Stimulated activated CD8-positive, alpha-beta memory T cell treated with anti-CD3 and anti-CD28 coated beads, Interleukin-4, amount 100 ng/mL, for 4 hours (primary cell): Measurements from ENCODE around the gene ADGRG1.
"Not testable (repeated sequence)": the region's sequence is repeated elsewhere in the genome, so short reads cannot be mapped to it uniquely, and the experiment has no call there.

Experiments
- DNase-seq, 2 donors: peaks; one replicate each; pipeline ENCODE4 v3.0.0-alpha.2; 2020; ENCODE audit warnings: low read depth in 2 of 2, low spot score in 1 of 2

Gene ADGRG1

DNA sequence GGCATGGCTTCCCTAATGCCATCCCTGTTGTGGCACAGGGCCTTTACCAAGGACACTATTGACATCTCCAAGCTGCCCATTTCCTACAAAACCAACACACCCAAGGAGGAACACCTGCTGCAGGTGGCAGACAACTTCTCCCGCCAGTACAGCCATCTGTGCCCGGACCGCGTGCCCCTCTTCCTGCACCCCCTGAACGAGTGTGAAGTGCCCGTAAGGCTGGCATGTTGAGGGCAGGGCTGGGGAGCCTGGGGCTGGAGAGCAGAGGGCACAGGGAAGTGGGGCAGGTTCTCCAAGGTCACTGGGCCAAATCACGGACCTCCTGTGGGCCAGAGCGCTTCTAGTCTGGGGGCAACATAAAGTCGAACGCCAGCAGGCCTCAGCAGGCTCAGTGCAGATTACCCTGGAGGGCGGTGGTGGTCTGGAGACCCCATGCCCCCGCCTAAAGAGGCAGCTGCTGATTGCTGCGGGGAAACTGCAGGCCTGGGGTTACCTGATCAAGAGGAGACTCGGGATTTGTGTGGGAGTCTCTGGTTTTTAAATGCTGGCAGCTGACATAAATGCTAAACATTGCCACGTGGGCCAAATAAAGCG lies 70.5 kb downstream of the ADGRG1 start:
- no peak for DNase-seq

DNA sequence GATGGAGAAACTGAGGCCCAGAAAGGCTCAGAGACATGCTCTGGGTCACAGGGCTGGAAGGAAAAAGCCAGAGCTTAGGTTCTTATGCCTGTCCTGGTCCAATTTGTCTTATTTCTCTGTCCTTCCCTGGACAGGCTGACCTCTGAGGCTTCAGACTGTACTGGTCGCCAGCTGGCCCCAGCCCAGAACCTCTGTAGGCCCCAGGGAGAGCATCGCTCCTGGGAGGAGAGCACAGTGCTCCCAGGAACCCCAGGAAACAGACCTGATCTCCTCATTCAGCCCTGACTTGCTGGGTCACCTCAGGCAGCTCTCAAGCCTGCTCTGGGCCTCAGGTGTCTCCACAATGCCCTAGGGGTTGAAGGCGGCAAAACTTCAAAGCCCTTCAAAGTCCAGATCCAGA lies 71.1 kb downstream of the ADGRG1 start:
- no peak for DNase-seq

DNA sequence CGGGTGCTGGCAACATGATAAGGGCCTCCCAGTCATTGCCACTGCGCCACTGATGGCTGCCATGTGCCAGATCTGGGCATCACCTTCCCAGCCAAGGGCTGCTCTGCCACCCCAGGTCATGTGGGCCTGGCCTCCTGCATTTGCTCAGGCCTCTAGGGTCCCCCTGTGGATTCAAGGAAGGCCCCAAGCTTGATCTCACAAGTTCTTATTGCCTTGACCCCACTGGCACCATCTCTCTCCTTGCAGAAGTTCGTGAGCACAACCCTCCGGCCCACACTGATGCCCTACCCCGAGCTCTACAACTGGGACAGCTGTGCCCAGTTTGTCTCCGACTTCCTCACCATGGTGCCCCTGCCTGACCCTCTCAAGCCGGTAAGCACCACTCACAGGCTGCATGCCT lies 71.5 kb downstream of the ADGRG1 start:
- no peak for DNase-seq

DNA sequence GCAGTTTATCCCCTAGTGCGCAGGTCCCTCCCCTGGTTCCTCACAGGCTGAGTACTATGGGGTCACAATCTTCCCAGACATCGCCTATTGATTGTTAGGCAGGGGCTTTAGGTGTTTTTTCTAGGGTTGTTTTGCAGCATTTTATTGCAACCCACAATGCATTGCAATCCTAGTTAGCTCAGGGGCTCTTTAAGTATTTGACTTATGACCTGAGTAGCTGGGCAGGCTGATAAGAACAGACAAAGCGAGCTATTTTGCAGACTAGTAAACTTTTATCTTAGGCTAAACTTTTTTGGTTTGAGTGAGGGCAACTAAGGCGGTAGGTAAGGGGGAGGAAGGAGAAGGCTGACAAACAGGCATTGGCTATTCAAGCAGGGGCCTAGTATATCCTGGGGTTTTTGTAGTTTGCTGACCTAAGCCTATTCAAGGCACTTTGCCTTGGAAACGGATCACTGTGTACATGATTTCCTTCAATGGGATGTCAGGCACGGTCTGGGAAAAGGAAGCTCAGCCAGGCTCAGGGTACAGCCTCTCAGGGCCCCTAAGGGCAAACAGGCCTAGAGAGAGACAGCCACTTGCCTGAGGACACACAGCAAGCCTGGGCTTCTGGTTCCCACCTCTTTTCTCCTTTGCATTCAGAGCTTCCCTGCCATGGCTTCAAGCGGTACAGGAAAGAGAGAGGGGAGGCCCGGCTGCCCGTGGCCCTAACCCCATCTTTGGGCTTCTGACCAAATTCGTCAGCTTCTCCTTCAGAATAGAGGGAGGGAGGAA lies 72.5 kb downstream of the ADGRG1 start:
- DNase-seq: no peak

DNA sequence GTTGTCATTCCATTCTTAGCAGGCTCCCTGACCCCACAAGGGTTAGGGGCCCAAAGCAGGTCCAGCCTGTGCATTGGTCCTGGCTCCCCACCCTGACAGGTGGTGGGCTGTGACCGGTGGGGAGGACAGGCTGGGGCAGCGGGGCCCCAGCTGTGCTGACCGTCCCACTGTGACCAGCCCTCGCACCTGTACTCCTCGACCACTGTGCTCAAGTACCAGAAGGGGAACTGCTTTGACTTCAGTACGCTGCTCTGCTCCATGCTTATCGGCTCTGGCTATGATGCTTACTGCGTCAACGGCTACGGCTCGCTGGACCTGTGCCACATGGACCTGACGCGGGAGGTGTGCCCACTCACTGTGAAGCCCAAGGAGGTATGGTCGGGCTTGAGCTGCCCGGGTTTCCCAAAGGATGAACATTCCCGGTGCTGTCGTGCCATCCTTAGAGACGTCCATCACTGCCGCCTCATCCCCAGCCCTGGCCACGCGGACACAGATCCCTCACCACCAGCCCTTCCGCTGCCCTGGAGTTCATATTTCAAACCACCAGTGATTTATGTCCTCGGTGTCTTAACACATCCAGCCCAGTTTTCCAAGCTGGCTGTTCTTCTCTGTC lies 73.4 kb downstream of the ADGRG1 start:
- no peak for DNase-seq

DNA sequence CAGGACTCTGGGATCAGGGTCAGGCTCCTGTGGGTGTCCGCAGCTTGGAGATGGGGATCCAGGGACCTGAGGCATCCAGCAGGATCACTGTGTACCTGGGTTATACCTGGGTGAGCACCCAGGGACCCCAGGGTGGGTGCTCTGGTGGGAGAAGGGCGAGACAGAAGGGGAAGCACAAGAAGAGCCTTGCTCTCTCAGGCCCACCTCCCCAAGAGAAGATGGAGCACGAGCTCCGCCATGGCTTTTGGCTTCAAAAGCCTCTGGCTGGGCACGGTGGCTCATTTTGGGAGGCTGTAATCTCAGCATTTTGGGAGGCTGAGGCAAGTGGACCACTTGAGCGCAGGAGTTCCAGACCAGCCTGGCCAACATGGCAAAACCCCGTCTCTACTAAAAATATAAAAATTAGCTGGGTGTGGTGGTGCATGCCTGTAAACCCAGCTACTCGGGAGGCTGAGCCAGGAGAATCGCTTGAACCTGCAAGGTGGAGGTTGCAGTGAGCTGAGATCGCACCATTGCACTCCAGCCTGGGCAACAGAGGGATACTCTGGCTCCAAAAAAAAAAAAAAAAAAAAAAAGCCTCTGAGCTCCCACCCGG lies 75.1 kb downstream of the ADGRG1 start:
- no peak for DNase-seq

DNA sequence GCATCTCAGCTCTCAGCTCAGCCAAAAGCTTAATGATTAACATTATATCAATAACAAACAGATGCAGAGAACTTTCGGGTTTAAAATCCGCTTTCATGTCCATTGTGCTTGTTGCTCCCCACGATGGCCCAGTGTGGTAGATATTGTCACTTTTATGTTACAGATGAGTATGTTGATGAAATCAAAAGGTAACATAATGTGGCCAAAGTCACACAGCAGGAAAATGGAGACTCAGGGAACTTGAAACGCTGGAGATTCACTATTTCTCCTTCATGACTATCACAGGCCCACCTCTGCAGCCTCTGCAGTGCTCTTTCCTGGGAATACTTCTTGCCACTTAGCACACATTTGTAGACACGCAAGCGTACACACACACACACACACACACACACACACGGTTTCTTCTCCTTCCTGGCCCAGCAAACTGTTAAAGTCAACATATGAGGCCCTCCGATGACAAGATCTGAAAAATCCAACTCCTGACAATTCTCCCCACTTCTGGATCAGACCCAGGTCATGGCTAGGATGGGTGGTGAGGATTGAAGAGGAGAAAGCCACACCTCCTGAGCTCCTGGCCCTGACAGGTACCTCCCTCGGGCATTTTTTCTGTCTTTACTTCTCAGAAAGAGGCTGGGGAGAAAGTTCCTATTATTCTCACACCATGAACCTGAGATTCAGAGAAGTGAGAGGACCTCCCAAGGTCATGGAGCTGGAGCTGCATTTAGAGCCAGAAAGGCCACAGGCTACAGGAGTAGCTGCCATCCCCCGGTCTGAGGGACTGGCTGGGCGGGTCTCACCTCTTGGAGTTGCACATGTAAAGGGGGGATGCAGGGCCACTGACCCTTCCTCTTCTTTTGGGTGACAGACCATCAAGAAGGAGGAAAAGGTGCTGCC lies 75.8 kb downstream of the ADGRG1 start:
- no peak for DNase-seq

DNA sequence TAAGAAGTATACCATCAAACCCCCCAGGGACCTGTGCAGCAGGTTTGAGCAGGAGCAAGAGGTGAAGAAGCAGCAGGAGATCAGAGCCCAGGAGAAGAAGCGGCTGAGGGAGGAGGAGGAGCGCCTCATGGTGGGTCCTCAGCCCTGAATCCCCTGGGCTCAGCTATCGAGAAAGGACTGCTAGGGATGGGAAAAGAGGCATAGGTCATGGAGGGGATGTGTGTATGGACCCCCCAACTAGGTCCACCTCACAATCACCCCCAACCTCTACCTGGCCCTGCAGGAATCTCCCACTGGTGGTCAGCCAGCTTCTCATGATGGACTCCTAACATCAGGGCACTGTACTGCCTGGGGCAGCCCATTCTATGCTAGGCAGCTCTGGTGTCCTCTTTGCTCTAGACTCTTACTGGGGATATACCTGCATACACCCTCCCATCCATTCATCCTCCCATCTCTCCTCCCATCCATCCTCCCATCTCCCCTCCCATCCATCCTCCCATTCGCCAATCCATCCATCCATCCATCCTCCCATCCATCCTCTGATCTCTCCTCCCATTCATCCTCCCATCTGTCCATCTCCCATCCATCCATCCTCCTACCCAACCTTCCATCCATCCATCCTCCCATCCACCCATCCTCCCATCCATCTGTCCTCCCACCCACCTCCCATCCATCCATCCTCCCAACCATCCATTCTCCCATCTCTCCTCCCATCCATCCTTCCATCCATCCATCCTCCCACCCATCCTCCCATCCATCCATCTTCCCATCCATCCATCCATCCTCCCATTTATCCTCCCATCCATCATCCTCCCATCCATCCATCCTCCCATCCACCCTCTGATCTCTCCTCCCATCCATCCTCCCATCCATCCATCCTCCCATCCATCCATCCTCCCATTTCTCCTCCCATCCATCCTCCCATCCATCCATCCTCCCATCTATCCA lies 76.7 kb downstream of the ADGRG1 start:
- DNase-seq: no peak

DNA sequence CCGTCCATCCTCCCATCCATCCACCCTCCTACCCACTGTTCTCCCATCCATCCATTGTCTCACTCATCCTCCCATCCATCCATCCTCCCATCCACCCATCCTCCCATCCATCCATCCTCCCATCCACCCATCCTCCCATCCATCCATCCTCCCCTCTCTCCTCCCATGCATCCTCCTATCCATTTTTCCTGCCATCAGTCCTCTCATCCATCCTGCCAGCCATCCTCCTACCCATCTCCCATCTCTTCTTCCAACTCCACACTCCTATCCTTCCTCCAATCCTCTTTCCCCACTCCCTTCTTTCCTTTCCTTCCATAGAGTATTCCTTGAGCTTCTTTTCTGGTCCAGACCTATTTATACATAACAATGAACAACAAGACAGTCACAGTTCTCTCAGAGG lies 78.3 kb downstream of the ADGRG1 start:
- DNase-seq: no peak

DNA sequence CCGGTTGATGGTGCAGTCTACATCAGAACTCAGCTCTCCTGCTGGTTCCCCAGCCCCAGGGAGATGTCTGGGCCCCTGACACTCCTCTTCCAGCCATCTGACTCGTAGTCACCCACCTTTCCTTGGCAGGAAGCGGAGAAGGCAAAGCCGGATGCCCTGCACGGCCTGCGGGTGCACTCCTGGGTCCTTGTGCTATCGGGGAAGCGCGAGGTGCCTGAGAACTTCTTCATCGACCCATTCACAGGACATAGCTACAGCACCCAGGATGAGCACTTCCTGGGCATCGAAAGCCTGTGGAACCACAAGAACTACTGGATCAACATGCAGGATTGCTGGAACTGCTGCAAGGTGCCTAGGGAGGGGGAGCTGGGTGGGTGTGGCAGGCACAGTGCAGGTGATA lies 78.9 kb downstream of the ADGRG1 start:
- no peak for DNase-seq

DNA sequence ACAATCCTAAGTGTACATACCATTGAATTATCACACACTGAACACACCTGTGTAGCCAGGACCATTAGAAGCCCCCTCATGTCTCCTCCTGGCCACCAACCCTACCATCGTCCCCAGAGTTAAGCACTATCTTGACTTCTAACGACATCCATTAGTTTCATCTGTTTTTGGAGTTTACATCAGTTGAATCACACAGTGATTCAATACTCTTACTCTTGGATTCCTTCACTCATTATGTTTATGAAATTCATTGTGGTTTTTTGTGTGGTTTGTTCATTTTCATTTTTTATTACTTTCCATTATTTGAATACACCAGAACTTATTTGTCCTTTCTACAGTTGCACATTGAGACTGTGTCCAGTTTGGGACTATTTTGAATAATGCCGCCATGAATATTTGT lies 79.7 kb downstream of the ADGRG1 start:
- no peak for DNase-seq

DNA sequence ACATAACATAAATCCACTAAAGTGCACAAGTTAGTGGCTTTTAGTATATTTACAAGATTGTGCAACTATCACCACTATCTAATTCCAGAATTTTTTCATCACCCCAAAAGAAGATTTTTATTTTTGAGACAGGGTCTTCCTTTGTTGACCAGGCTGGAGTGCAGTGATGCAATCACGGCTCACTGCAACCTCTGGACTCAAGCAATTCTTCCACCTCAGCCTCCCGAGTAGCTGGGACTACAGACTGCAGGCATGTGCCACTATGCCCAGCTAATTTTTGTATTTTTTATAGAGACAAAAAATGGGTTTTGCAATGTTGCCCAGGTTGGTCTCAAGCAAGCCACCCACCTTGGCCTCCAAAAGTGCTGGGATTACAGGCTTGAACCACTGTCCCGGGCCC lies 81.2 kb downstream of the ADGRG1 start:
- DNase-seq: no peak

DNA sequence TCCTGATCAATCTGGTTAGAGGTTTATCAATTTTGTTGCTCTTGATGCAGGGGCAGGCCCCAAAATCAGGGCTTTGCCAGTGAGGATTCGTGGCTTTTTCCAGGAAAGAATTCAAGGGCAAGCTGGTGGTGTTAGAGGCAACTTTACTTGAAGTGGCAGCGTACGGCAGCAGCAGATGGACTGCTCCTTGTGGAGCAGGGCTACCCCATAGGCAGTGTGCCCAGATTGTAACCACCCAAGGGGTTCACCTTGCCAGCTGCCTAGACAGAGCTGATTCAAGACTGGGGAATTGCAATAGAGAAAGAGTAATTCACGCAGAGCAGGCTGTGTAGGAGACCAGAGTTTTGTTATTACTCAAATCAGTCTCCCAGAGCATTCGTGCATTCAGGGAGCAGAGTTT lies 82.9 kb downstream of the ADGRG1 start:
- no peak for DNase-seq

DNA sequence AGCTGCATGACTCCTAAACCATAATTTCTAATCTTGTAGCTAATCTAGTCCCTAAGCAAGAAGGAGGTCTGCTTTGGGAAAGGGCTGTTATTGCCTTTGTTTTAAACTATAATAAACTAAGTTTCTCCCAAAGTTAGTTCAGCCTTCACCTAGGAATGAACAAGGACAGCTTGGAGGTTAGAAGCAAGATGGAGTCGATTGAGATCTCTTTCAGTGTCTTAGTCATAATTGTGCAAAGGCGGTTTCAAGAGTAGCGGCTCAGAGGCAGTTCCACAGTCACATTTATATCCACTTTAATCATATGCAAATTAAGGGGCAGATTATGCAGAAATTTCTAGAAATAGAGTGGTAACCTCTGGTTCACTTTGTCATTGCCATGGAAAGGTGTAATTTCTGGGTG lies 83.6 kb downstream of the ADGRG1 start:
- no peak for DNase-seq

DNA sequence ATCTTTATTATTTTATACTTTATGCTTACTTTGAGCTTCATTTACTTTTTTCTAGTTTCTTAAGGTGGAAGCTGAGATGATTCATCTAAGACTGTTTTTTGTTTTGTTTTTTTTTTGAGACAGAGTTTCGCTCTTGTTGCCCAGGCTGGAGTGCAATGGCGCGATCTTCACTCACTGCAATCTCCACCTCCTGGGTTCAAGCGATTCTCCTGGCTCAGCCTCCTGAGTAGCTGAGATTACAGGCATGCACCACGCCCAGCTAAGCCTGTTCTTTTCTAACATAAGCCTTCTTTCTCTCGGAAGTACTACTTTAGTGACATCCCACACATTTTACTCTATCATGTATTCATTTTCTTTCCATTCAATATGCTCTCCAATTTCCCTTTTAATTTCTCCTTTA lies 84.1 kb downstream of the ADGRG1 start:
- not testable (repeated sequence) for DNase-seq

DNA sequence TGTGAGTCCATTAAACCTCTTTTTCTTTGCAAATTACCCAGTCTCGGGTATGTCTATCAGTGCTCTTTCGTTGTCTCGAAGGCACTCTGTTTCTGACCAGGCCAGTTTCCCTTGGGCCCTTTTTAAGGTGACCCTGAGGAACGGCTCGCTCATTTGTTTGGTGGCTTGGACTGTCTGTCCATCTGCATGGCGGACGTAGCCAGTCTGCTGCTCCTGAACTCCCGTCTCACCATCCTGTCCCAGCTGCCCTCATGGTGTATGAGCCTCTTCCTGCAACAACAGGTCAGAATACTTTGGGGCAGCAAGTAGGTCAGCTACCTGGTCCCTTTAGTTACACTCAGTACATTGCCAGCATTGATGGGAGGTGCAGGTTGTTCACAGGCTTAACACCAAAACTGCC lies 85.2 kb downstream of the ADGRG1 start:
- DNase-seq: no peak

DNA sequence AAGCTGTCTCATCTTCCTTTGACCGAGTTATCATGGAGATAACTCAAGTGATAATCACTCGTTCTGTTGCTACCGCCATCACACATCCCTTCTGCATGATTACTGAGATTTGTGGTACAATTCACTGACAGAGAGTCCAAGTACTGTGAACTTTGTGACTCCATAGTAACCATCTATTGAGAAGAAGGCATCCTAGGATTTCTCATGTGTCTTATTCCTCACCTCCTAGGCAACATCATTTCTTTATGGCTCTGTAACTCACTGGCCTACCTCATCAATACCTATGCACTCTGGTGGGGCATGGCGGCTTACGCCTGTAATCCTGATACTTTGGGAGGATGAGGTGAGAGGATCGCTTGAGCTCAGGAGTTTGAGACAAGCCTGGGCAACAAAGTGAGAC lies 85.6 kb downstream of the ADGRG1 start:
- no peak for DNase-seq
